ENCODE data around the gene EXTL1. TPM values are rescaled to one million over a fixed set of nuclear protein-coding genes. Genes with fewer than 3 reads are reported as not detected.
A peak's percentile ranks its signal among the peaks of the same experiment; 100 is the strongest.

The EXTL1 gene
- total RNA-seq, 1 experiment from 2014 or later: 0.15 TPM

DNA sequence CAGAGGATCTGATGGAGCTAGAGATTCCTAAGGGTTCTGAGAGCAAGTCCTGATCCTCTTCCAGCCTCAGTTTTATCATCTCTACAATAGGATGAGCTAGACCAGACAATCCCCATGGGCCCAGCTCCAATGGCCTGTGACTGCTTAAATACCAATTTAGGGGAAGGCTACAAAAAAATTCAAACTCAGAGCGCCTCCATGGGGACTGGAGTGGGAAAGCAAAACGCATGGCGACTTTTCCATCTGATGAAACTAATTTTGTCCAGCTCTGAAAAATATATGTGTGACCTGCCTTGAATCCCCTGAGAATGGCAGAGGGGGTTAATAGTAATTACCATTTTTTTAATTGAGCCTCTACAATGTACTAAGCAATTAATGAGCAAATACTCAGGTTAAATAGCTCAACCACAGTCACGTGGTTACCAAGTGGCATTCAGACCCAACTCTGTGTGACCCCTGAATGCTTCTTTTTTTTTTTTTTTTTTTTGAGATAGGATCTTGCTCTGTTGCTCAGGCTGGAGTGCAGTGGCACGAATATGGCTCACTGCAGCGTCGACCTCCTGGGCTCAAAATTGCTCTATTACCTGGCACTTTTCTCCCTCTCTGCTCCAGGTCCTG is 8.4 kb downstream of the EXTL1 start:
- H3K27me3 ChIP-seq (ENCODE audit: insufficient read depth, low read length): no peaks in the 10 kb centered on the region
- POLR2A ChIA-PET: no interaction called here
- no peak overlapping the region for H2AFZ ChIP-seq (ENCODE audit: low read depth, low read length, poor library complexity, severe bottlenecking)
- DNase-seq (ENCODE audit: low read depth, low spot score) (no peak), ATAC-seq (peak; percentile 28; the same call in 1 of the 2 replicates)
- no peaks in the 10 kb centered on the region for H3K79me2 ChIP-seq (ENCODE audit: insufficient read depth, low read length)
- no peak overlapping the region for H3K4me2 ChIP-seq (ENCODE audit: low read length)
- no peaks in the 10 kb centered on the region for H3K36me3 ChIP-seq (ENCODE audit: control insufficient read depth in 1 of 2, insufficient read depth in 2 of 2, low read length in 2 of 2)
- no TSS peak for BruUV-seq (replicated peaks)
- H3K4me3 ChIP-seq (replicated peaks in 1 of 2; ENCODE audit: low read depth in 1 of 2, low read length in 2 of 2): no peak overlapping the region
- no peak overlapping the region for H3K27ac ChIP-seq (ENCODE audit: low read depth, low read length)
- intact Hi-C loops (cut with micrococcal nuclease): no loop called here
- H3K9me3 ChIP-seq (ENCODE audit: control insufficient read depth in 1 of 2, insufficient read depth in 1 of 2, low read depth in 1 of 2, low read length in 2 of 2): no peaks in the 10 kb centered on the region
- H3K9ac ChIP-seq (ENCODE audit: low read length): no peak overlapping the region
- peaks cover 5 to 10% of the 10 kb centered on the region in 2 experiments; a peak in 2 of 4 replicates for H3K4me1 ChIP-seq (ENCODE audit: control insufficient read depth in 1 of 2, insufficient read depth in 2 of 2, low read length in 2 of 2)
- no peaks in the 10 kb centered on the region for H4K20me1 ChIP-seq (ENCODE audit: insufficient read depth)
- RAD21 ChIA-PET (ENCODE audit: low non-redundant PET in 1 of 2, low total read pairs in 2 of 2, uncharacterized antibody in 2 of 2, unreplicated experiment in 2 of 2): interaction anchor here in 1 of 2 experiments (0.7 kb wide), 1 partner anchor 94 kb away, joined by 4 read pairs; no protein-coding TSS in a partner anchor
- H3K9me2 ChIP-seq (ENCODE audit: insufficient read depth): no peaks in the 10 kb centered on the region
- CTCF ChIA-PET: interaction anchor here (0.6 to 1.3 kb wide), 2 partner anchors 133 to 135 kb away, joined by 4 to 5 read pairs; no protein-coding TSS in a partner anchor
- no peak for TF ChIP-seq JUND (IDR thresholded peaks at IDR 0.05)
- TF ChIP-seq, protein P1, sequence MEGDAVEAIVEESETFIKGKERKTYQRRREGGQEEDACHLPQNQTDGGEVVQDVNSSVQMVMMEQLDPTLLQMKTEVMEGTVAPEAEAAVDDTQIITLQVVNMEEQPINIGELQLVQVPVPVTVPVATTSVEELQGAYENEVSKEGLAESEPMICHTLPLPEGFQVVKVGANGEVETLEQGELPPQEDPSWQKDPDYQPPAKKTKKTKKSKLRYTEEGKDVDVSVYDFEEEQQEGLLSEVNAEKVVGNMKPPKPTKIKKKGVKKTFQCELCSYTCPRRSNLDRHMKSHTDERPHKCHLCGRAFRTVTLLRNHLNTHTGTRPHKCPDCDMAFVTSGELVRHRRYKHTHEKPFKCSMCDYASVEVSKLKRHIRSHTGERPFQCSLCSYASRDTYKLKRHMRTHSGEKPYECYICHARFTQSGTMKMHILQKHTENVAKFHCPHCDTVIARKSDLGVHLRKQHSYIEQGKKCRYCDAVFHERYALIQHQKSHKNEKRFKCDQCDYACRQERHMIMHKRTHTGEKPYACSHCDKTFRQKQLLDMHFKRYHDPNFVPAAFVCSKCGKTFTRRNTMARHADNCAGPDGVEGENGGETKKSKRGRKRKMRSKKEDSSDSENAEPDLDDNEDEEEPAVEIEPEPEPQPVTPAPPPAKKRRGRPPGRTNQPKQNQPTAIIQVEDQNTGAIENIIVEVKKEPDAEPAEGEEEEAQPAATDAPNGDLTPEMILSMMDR (IDR thresholded peaks at IDR 0.05 in 2 of 3, conservative IDR thresholded peaks at IDR 0.05 in 1 of 3; ENCODE audit: borderline replicate concordance in 1 of 3, insufficient read depth in 1 of 3, low read depth in 2 of 3, low read length in 2 of 3): peak; percentile 21 to 47 (median 29); a peak in 5 of 6 replicates

DNA sequence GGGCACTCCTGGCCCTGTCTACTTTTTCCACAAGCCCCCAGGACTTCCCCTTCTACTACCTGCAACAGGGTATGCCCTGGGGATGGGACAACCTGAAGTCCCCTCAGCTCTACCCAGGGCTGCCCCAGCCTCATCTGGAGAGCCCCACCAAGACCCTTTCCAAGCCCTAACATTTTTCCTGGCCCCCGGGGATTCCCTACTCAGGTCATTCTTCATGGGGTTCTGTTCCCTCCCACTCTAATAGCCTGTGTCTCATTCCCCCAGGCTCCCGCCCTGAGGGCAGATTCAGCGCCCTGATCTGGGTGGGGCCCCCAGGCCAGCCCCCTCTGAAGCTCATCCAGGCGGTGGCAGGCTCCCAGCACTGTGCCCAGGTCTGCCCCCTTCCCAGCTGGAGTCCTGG is 9.6 kb downstream of the EXTL1 start:
- no peaks in the 10 kb centered on the region for H3K9me2 ChIP-seq (ENCODE audit: insufficient read depth)
- no peak for DNase-seq (ENCODE audit: low read depth, low spot score)
- H3K4me2 ChIP-seq (ENCODE audit: low read length): no peak overlapping the region
- no peaks in the 10 kb centered on the region for H3K36me3 ChIP-seq (ENCODE audit: control insufficient read depth in 1 of 2, insufficient read depth in 2 of 2, low read length in 2 of 2)
- RAD21 ChIA-PET (ENCODE audit: low non-redundant PET in 1 of 2, low total read pairs in 2 of 2, uncharacterized antibody in 2 of 2, unreplicated experiment in 2 of 2): no interaction called here
- intact Hi-C loops (cut with micrococcal nuclease): no loop called here
- H3K9ac ChIP-seq (ENCODE audit: low read length): no peak overlapping the region
- H3K79me2 ChIP-seq (ENCODE audit: insufficient read depth, low read length): no peaks in the 10 kb centered on the region
- no peaks in the 10 kb centered on the region for H3K9me3 ChIP-seq (ENCODE audit: control insufficient read depth in 1 of 2, insufficient read depth in 1 of 2, low read depth in 1 of 2, low read length in 2 of 2)
- POLR2A ChIA-PET: no interaction called here
- no peaks in the 10 kb centered on the region for H4K20me1 ChIP-seq (ENCODE audit: insufficient read depth)
- no peaks in the 10 kb centered on the region for H3K27me3 ChIP-seq (ENCODE audit: insufficient read depth, low read length)
- no peak overlapping the region for H3K27ac ChIP-seq (ENCODE audit: low read depth, low read length)
- CTCF ChIA-PET: no interaction called here
- no peak overlapping the region for H3K4me3 ChIP-seq (replicated peaks in 1 of 2; ENCODE audit: low read depth in 1 of 2, low read length in 2 of 2)
- BruUV-seq (replicated peaks): no TSS peak
- H3K4me1 ChIP-seq (ENCODE audit: control insufficient read depth in 1 of 2, insufficient read depth in 2 of 2, low read length in 2 of 2): peaks cover 6 to 19% of the 10 kb centered on the region in 2 experiments
- H2AFZ ChIP-seq (ENCODE audit: low read depth, low read length, poor library complexity, severe bottlenecking): no peak overlapping the region
- no peak for ATAC-seq
- TF ChIP-seq EGR1 (IDR thresholded peaks at IDR 0.05; ENCODE audit: low read depth) (no peak), SRF (IDR thresholded peaks at IDR 0.05; ENCODE audit: low read depth) (no peak), ELF1 (IDR thresholded peaks at IDR 0.05; ENCODE audit: borderline replicate concordance, low read depth) (no peak), EZH2 (IDR thresholded peaks at IDR 0.05) (no peak), JUND (IDR thresholded peaks at IDR 0.05) (no peak), EZH2phosphoT487 (IDR thresholded peaks at IDR 0.05; ENCODE audit: borderline replicate concordance) (no peak), TCF7L2 (IDR thresholded peaks at IDR 0.05; ENCODE audit: borderline replicate concordance, extremely low read depth, insufficient read depth, insufficient read length) (no peak), SP1 (IDR thresholded peaks at IDR 0.05; ENCODE audit: low read depth) (no peak), RAD21 (IDR thresholded peaks at IDR 0.05; ENCODE audit: low read depth) (no peak), ZFX (IDR thresholded peaks at IDR 0.05) (no peak), CEBPB (IDR thresholded peaks at IDR 0.05; ENCODE audit: low read depth) (no peak)
- TF ChIP-seq, protein P2, sequence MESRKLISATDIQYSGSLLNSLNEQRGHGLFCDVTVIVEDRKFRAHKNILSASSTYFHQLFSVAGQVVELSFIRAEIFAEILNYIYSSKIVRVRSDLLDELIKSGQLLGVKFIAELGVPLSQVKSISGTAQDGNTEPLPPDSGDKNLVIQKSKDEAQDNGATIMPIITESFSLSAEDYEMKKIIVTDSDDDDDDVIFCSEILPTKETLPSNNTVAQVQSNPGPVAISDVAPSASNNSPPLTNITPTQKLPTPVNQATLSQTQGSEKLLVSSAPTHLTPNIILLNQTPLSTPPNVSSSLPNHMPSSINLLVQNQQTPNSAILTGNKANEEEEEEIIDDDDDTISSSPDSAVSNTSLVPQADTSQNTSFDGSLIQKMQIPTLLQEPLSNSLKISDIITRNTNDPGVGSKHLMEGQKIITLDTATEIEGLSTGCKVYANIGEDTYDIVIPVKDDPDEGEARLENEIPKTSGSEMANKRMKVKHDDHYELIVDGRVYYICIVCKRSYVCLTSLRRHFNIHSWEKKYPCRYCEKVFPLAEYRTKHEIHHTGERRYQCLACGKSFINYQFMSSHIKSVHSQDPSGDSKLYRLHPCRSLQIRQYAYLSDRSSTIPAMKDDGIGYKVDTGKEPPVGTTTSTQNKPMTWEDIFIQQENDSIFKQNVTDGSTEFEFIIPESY (IDR thresholded peaks at IDR 0.05; ENCODE audit: extremely low read depth, insufficient replicate concordance, low read length): no peak
- TF ChIP-seq, protein P3, sequence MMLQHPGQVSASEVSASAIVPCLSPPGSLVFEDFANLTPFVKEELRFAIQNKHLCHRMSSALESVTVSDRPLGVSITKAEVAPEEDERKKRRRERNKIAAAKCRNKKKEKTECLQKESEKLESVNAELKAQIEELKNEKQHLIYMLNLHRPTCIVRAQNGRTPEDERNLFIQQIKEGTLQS (IDR thresholded peaks at IDR 0.05): no peak
